C4-2B (cell line): ENCODE results near the gene MICAL2.

Source experiments
- CTCF ChIP-seq: fragments of 450-650 bp; conservative IDR thresholded peaks from 2 replicates; pipeline ENCODE4 v1.5.1; 2017; ENCODE audit warnings: mild to moderate bottlenecking
- ZFX ChIP-seq: fragments of 450-650 bp; IDR thresholded peaks from 2 replicates; pipeline ENCODE4 v1.6.1; 2017

- TF ChIP-seq CTCF, result no peak
- TF ChIP-seq ZFX, result no peak
Measured at GRCh38 chr11:12147827-12148226, 37.4 kb downstream of the MICAL2 start.
